ENCODE results near the gene ZNF488.

Gene ZNF488

GRCh38 chr10:47366181-47366631 is 17.9 kb downstream of the ZNF488 start:
- no peak for DNase-seq (ENCODE audit: low read depth)

- no peak for DNase-seq (ENCODE audit: low read depth)
Observed at GRCh38 chr10:47365431-47366180, 18.5 kb downstream of the ZNF488 start.

GRCh38 chr10:47364911-47365310 is 19.2 kb downstream of the ZNF488 start:
- DNase-seq (ENCODE audit: low read depth): no peak

- DNase-seq (ENCODE audit: low read depth): no peak
Observed at GRCh38 chr10:47364366-47364765, 19.7 kb downstream of the ZNF488 start.

GRCh38 chr10:47363781-47364180 is 20.3 kb downstream of the ZNF488 start:
- no peak for DNase-seq (ENCODE audit: low read depth)

GRCh38 chr10:47362199-47362598 is 21.9 kb downstream of the ZNF488 start:
- no peak for DNase-seq (ENCODE audit: low read depth)

- no peak for DNase-seq (ENCODE audit: low read depth)
Observed at GRCh38 chr10:47361293-47361692, 22.8 kb downstream of the ZNF488 start.

GRCh38 chr10:47360419-47361040 is 23.6 kb downstream of the ZNF488 start:
- DNase-seq (ENCODE audit: low read depth): no peak

- no peak for DNase-seq (ENCODE audit: low read depth)
Observed at GRCh38 chr10:47359626-47360418, 24.3 kb downstream of the ZNF488 start.

GRCh38 chr10:47359101-47359500 is 25.0 kb downstream of the ZNF488 start:
- no peak for DNase-seq (ENCODE audit: low read depth)

GRCh38 chr10:47358457-47358856 is 25.6 kb downstream of the ZNF488 start:
- DNase-seq (ENCODE audit: low read depth): no peak

GRCh38 chr10:47357911-47358310 is 26.2 kb downstream of the ZNF488 start:
- DNase-seq (ENCODE audit: low read depth): no peak

GRCh38 chr10:47357131-47357582 is 26.9 kb downstream of the ZNF488 start:
- DNase-seq (ENCODE audit: low read depth): no peak

- DNase-seq (ENCODE audit: low read depth): no peak
Observed at GRCh38 chr10:47356708-47357107, 27.4 kb downstream of the ZNF488 start.

- no peak for DNase-seq (ENCODE audit: low read depth)
Observed at GRCh38 chr10:47354900-47355299, 29.2 kb downstream of the ZNF488 start.

- no peak for DNase-seq (ENCODE audit: low read depth)
Observed at GRCh38 chr10:47354165-47354564, 29.9 kb downstream of the ZNF488 start.

- no peak for DNase-seq (ENCODE audit: low read depth)
Observed at GRCh38 chr10:47353351-47353750, 30.7 kb downstream of the ZNF488 start.

- no peak for DNase-seq (ENCODE audit: low read depth)
Observed at GRCh38 chr10:47351899-47352815, 31.9 kb downstream of the ZNF488 start.

- DNase-seq (ENCODE audit: low read depth): no peak
Observed at GRCh38 chr10:47350671-47351640, 33.1 kb downstream of the ZNF488 start.

GRCh38 chr10:47349941-47350371 is 34.1 kb downstream of the ZNF488 start:
- no peak for DNase-seq (ENCODE audit: low read depth)

Data from stimulated activated CD8-positive, alpha-beta memory T cell treated with anti-CD3 and anti-CD28 coated beads, Interleukin-4, amount 100 ng/mL, for 24 hours (primary cell).